ENCODE data around the gene SENP1.

The SENP1 gene

GRCh38 chr12:48036818-48037217 is 69.1 kb downstream of the SENP1 start:
- no peak for DNase-seq (ENCODE audit: low spot score)

GRCh38 chr12:48034835-48035805 is 70.8 kb downstream of the SENP1 start:
- DNase-seq (ENCODE audit: low spot score): peak; percentile 63

- DNase-seq (ENCODE audit: low spot score): no peak
These were observed 72.4 kb downstream of the SENP1 start for GRCh38 chr12:48033451-48033850.

- DNase-seq (ENCODE audit: low spot score): no peak
These were observed 73.3 kb downstream of the SENP1 start for GRCh38 chr12:48032597-48032996.

GRCh38 chr12:48031135-48031960 is 74.5 kb downstream of the SENP1 start:
- peak; percentile 64 for DNase-seq (ENCODE audit: low spot score)

- no peak for DNase-seq (ENCODE audit: low spot score)
These were observed 75.7 kb downstream of the SENP1 start for GRCh38 chr12:48030173-48030650.

- DNase-seq (ENCODE audit: low spot score): no peak
These were observed 76.2 kb downstream of the SENP1 start for GRCh38 chr12:48029491-48030172.

- DNase-seq (ENCODE audit: low spot score): peak; percentile 51
These were observed 77.1 kb downstream of the SENP1 start for GRCh38 chr12:48028541-48029431.

- DNase-seq (ENCODE audit: low spot score): no peak
These were observed 78.5 kb downstream of the SENP1 start for GRCh38 chr12:48027183-48028002.

GRCh38 chr12:48026060-48026827 is 79.6 kb downstream of the SENP1 start:
- no peak for DNase-seq (ENCODE audit: low spot score)

GRCh38 chr12:48025281-48025680 is 80.6 kb downstream of the SENP1 start:
- no peak for DNase-seq (ENCODE audit: low spot score)

GRCh38 chr12:48024735-48025134 is 81.1 kb downstream of the SENP1 start:
- no peak for DNase-seq (ENCODE audit: low spot score)

- no peak for DNase-seq (ENCODE audit: low spot score)
These were observed 82.5 kb downstream of the SENP1 start for GRCh38 chr12:48023386-48023785.

- DNase-seq (ENCODE audit: low spot score): no peak
These were observed 83.0 kb downstream of the SENP1 start for GRCh38 chr12:48022676-48023385.

GRCh38 chr12:48022180-48022521 is 83.7 kb downstream of the SENP1 start:
- DNase-seq (ENCODE audit: low spot score): no peak

GRCh38 chr12:48021485-48022179 is 84.2 kb downstream of the SENP1 start:
- DNase-seq (ENCODE audit: low spot score): no peak

- no peak for DNase-seq (ENCODE audit: low spot score)
These were observed 86.1 kb downstream of the SENP1 start for GRCh38 chr12:48019639-48020265.

- no peak for DNase-seq (ENCODE audit: low spot score)
These were observed 87.3 kb downstream of the SENP1 start for GRCh38 chr12:48018618-48018995.

Measured in COLO829 (cell line).